ENCODE measurements around the gene ZRANB2.

ZRANB2 gene

GRCh38 chr1:71027991-71028390 is 52.8 kb downstream of the ZRANB2 start:
- DNase-seq (ENCODE audit: low read depth in 2 of 2): no peak

GRCh38 chr1:71026093-71026492 is 54.7 kb downstream of the ZRANB2 start:
- no peak for DNase-seq (ENCODE audit: low read depth in 2 of 2)

- DNase-seq (ENCODE audit: low read depth in 2 of 2): no peak
Measured at GRCh38 chr1:71023515-71023914, 57.3 kb downstream of the ZRANB2 start.

GRCh38 chr1:71019233-71019969 is 61.4 kb downstream of the ZRANB2 start:
- no peak for DNase-seq (ENCODE audit: low read depth in 2 of 2)

- DNase-seq (ENCODE audit: low read depth in 2 of 2): no peak
Measured at GRCh38 chr1:71018791-71019190, 62.0 kb downstream of the ZRANB2 start.

GRCh38 chr1:71015745-71016144 is 65.1 kb downstream of the ZRANB2 start:
- no peak for DNase-seq (ENCODE audit: low read depth in 2 of 2)

- no peak for DNase-seq (ENCODE audit: low read depth in 2 of 2)
Measured at GRCh38 chr1:71014178-71014579, 66.7 kb downstream of the ZRANB2 start.
